ENCODE data around the gene ANXA8.
"Not testable (repeated sequence)": the region's sequence is repeated elsewhere in the genome, so short reads cannot be mapped to it uniquely, and the experiment has no call there.

DNA sequence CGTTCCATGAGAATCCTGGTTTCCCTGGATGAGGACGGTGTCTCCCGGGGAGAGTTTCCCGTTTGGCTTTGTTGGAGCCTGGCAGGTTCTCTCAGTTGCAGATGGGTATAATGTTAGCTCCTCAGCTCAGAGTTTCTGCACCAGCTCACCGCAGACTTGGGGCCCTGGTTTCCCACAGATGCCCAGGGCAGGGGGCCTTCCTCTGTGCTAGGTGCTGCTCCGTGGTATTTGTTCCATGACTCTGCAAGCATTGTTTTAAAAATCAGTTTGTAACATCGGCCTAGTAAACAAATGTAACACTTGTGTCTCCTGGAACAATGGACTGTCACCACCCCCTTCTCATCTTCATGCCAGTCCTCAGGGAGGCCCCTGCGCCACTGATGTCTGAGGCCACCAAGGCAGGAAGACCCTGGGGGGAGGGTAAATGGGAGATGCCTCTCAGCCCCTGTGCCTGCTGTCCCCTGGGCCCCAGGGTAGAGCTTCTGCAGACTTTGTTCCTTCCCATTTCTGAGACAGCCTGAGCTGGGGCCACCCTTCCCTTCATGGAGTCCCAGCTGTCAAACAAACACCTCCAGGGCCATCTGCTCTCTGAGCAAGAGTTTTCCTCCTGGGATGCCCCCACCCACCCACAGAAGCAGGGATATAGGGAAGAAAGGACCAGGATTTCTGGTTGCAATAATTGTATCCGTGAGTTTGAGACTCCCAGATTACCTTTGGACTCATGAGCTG is 28.4 kb downstream of the ANXA8 start:
- TF ChIP-seq, protein P1, sequence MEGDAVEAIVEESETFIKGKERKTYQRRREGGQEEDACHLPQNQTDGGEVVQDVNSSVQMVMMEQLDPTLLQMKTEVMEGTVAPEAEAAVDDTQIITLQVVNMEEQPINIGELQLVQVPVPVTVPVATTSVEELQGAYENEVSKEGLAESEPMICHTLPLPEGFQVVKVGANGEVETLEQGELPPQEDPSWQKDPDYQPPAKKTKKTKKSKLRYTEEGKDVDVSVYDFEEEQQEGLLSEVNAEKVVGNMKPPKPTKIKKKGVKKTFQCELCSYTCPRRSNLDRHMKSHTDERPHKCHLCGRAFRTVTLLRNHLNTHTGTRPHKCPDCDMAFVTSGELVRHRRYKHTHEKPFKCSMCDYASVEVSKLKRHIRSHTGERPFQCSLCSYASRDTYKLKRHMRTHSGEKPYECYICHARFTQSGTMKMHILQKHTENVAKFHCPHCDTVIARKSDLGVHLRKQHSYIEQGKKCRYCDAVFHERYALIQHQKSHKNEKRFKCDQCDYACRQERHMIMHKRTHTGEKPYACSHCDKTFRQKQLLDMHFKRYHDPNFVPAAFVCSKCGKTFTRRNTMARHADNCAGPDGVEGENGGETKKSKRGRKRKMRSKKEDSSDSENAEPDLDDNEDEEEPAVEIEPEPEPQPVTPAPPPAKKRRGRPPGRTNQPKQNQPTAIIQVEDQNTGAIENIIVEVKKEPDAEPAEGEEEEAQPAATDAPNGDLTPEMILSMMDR (IDR thresholded peaks at IDR 0.05) = not testable (repeated sequence)
- TF ChIP-seq POLR2A (IDR thresholded peaks at IDR 0.05) = not testable (repeated sequence)
